Tibial artery (tissue), 4 donors: Measurements from ENCODE around the gene OSBPL8.

Experiments
- DNase-seq, 2 donors: peaks; one replicate each; pipeline ENCODE4 v3.0.0-alpha.2; 2019
- H3K27ac ChIP-seq, 2 donors: fragments of 200-600 bp; sonication (generic) in 1 of 2; 1 replicate in 1 of 2; 2 replicates in 1 of 2; pipeline ENCODE4 v1.5.1; 2018 to 2019; ENCODE audit warnings: mild to moderate bottlenecking in 1 of 2
- H3K27me3 ChIP-seq, 2 donors: fragments of 200-600 bp; sonication (generic) in 1 of 2; one replicate each; pipeline versions ENCODE4 v1.5.1 to v1.6.0; 2016 to 2019
- H3K36me3 ChIP-seq, 3 donors: fragments of 200-600 bp; sonication (generic) in 2 of 3; one replicate each; pipeline ENCODE4 v1.5.1; 2016 to 2019; ENCODE audit warnings: mild to moderate bottlenecking in 2 of 3
- H3K4me1 ChIP-seq, 4 donors: fragments of 200-600 bp; sonication (generic) in 2 of 4; 1 replicate in 3 of 4; 2 replicates in 1 of 4; pipeline ENCODE4 v1.5.1; 2016 to 2019
- H3K4me3 ChIP-seq, 2 donors: fragments of 200-600 bp; sonication (generic) in 1 of 2; 1 replicate in 1 of 2; 2 replicates in 1 of 2; pipeline ENCODE4 v1.5.1; 2018 to 2019; ENCODE audit warnings: mild to moderate bottlenecking in 2 of 2
- H3K9me3 ChIP-seq, 3 donors: fragments of 200-600 bp; sonication (generic) in 1 of 3; one replicate each; pipeline ENCODE4 v1.5.1; 2016 to 2019
- CTCF ChIP-seq, 2 experiments: fragments of 200-600 bp in 1 of 2; fragments of 450-650 bp in 1 of 2; IDR thresholded peaks; one replicate each; pipeline ENCODE4 v1.5.1; 2017 to 2019; ENCODE audit warnings: antibody characterized with exemption in 2 of 2, mild to moderate bottlenecking in 1 of 2, moderate library complexity in 1 of 2
- intact Hi-C: fragments of 100-400 bp; cut with DNase I; formaldehyde crosslinking; loops from one replicate; pipeline ENCODE4 v1.15.0; 2023; ENCODE audit warnings: low total_unique reads

The OSBPL8 gene

GRCh38 chr12:76555231-76555767 lies 4.3 kb downstream of the OSBPL8 start:
- Histone ChIP-seq H3K4me1 (peaks cover 0 to 48% (median 16%) of the 10 kb centered on the region in 4 donors), H3K27ac (no peak overlapping the region), H3K9me3 (no peaks in the 10 kb centered on the region), H3K36me3 (no peaks in the 10 kb centered on the region), H3K27me3 (no peaks in the 10 kb centered on the region), H3K4me3 (no peak overlapping the region)
- no peak for TF ChIP-seq CTCF (IDR thresholded peaks at IDR 0.05)
- intact Hi-C loops = loop anchor here (10.0 kb wide), 1 partner anchor 210 kb away; the partner anchor contains the start of gene BBS10
- no peak for DNase-seq

- Histone ChIP-seq H3K27ac (no peak overlapping the region), H3K36me3 (no peaks in the 10 kb centered on the region), H3K4me3 (no peak overlapping the region), H3K27me3 (no peaks in the 10 kb centered on the region), H3K9me3 (no peaks in the 10 kb centered on the region), H3K4me1 (peaks cover 0 to 48% (median 16%) of the 10 kb centered on the region in 4 donors)
- TF ChIP-seq CTCF (IDR thresholded peaks at IDR 0.05) = no peak
- no peak for DNase-seq
- intact Hi-C loops = loop anchor here (10.0 kb wide), 1 partner anchor 210 kb away; the partner anchor contains the start of gene BBS10
Measured at GRCh38 chr12:76554405-76555230, 5.0 kb downstream of the OSBPL8 start.

GRCh38 chr12:76552343-76552938 lies 7.1 kb downstream of the OSBPL8 start:
- intact Hi-C loops = loop anchor here (10.0 kb wide), 1 partner anchor 208 kb away; the partner anchor contains the start of gene BBS10
- Histone ChIP-seq H3K4me1 (peaks cover 0 to 53% (median 9%) of the 10 kb centered on the region in 4 donors), H3K36me3 (no peaks in the 10 kb centered on the region), H3K27me3 (no peaks in the 10 kb centered on the region), H3K27ac (no peak overlapping the region), H3K4me3 (no peak overlapping the region), H3K9me3 (no peaks in the 10 kb centered on the region)
- no peak for DNase-seq
- no peak for TF ChIP-seq CTCF (IDR thresholded peaks at IDR 0.05)

- H3K36me3 ChIP-seq = no peaks in the 10 kb centered on the region
- peaks cover 0 to 44% (median 6%) of the 10 kb centered on the region in 4 donors for H3K4me1 ChIP-seq
- no peaks in the 10 kb centered on the region for H3K27me3 ChIP-seq
- intact Hi-C loops = loop anchor here (10.0 kb wide), 1 partner anchor 207 kb away; the partner anchor contains the start of gene BBS10
- no peaks in the 10 kb centered on the region for H3K9me3 ChIP-seq
- H3K27ac ChIP-seq = no peak overlapping the region
- no peak overlapping the region for H3K4me3 ChIP-seq
- no peak for DNase-seq
- TF ChIP-seq CTCF (IDR thresholded peaks at IDR 0.05) = no peak
Measured at GRCh38 chr12:76551482-76551888, 8.1 kb downstream of the OSBPL8 start.

GRCh38 chr12:76549131-76549530 lies 10.4 kb downstream of the OSBPL8 start:
- Histone ChIP-seq H3K9me3 (no peaks in the 10 kb centered on the region), H3K27ac (no peak overlapping the region), H3K36me3 (no peaks in the 10 kb centered on the region), H3K4me1 (peaks cover 0 to 33% (median under 1%) of the 10 kb centered on the region in 4 donors), H3K4me3 (no peak overlapping the region), H3K27me3 (no peaks in the 10 kb centered on the region)
- TF ChIP-seq CTCF (IDR thresholded peaks at IDR 0.05) = no peak
- no peak for DNase-seq
- intact Hi-C loops = no loop called here
